GM21515 (cell line): Measurements from ENCODE around the gene VPS13D.
"Not testable (repeated sequence)": the region's sequence is repeated elsewhere in the genome, so short reads cannot be mapped to it uniquely, and the experiment has no call there.

Source experiments
- ATAC-seq: cut with Tn5 transposase; IDR thresholded peaks from one replicate; pipeline ENCODE4 v1.9.1; 2021; ENCODE audit not compliant: unreplicated experiment

The VPS13D gene

GRCh38 chr1:12444329-12444841, 214.6 kb downstream of the VPS13D start:
- no peak for ATAC-seq

- no peak for ATAC-seq
Measured at GRCh38 chr1:12445257-12445656, 215.4 kb downstream of the VPS13D start.

GRCh38 chr1:12446593-12446992, 216.8 kb downstream of the VPS13D start:
- ATAC-seq = no peak

- no peak for ATAC-seq
Measured at GRCh38 chr1:12447307-12447706, 217.5 kb downstream of the VPS13D start.

GRCh38 chr1:12447849-12448312, 218.1 kb downstream of the VPS13D start:
- no peak for ATAC-seq

- ATAC-seq = no peak
Measured at GRCh38 chr1:12448746-12449177, 218.9 kb downstream of the VPS13D start.

GRCh38 chr1:12450090-12450755, 220.4 kb downstream of the VPS13D start:
- no peak for ATAC-seq

GRCh38 chr1:12450756-12451559, 221.1 kb downstream of the VPS13D start:
- no peak for ATAC-seq

- no peak for ATAC-seq
Measured at GRCh38 chr1:12451560-12451900, 221.7 kb downstream of the VPS13D start.

- ATAC-seq = no peak
Measured at GRCh38 chr1:12452262-12452661, 222.4 kb downstream of the VPS13D start.

- ATAC-seq = no peak
Measured at GRCh38 chr1:12453400-12454343, 223.8 kb downstream of the VPS13D start.

- ATAC-seq = no peak
Measured at GRCh38 chr1:12454406-12455391, 224.9 kb downstream of the VPS13D start.

GRCh38 chr1:12456081-12456480, 226.3 kb downstream of the VPS13D start:
- not testable (repeated sequence) for ATAC-seq

- no peak for ATAC-seq
Measured at GRCh38 chr1:12456979-12457378, 227.1 kb downstream of the VPS13D start.

GRCh38 chr1:12457771-12458170, 227.9 kb downstream of the VPS13D start:
- no peak for ATAC-seq

- no peak for ATAC-seq
Measured at GRCh38 chr1:12458571-12458970, 228.7 kb downstream of the VPS13D start.

- no peak for ATAC-seq
Measured at GRCh38 chr1:12460121-12460520, 230.3 kb downstream of the VPS13D start.

- ATAC-seq = no peak
Measured at GRCh38 chr1:12460911-12461621, 231.2 kb downstream of the VPS13D start.

GRCh38 chr1:12461754-12462153, 231.9 kb downstream of the VPS13D start:
- ATAC-seq = no peak
